Measurements from ENCODE around the gene TOP3B. TPM values are rescaled to one million over a fixed set of nuclear protein-coding genes. Genes with fewer than 3 reads are reported as not detected.

Gene TOP3B
- total RNA-seq, 4 donors from 2014 or later, result 8.2 to 15.7 (median 14.2) TPM

DNA sequence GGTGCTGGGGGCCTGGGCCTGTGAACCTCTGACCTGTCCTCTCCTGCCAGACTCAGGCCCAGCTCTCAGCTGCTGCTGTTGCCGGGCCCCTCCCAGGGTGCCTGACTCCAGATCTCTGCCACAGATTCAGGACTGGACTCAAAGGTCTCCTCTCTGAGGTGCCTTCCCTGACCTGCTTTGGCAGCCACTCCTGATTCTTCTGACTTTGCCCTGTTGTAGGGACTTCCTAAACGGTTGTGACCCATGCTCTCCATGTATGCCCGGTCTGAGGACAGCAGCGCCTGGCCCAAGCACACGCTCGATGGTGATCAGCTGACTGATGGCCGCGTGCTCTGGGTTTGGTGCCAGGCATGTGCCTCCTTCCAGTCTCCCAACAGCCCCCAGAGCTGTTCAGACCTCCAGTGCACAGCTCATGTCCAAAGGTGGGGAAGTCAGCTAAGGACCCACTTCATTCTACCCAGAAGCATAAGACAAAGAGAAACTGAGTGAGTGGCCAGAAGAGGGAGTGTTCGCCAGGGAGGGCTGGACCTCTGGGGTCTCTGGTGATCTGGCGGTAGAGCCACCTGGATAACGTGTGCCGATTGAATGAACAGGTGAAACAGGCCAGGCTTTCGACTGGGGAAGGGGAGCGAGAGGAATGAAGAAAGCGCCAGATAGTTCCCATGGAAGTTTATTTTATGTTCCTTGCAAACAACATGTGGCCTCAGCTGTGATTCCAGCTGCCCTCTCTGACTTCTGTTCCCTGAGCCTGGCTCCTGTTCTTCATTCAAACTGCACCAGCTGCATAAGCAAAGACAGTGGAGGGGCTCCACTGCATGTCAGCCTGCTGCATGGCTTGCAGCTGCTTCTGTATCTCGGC lies 8.1 kb upstream of the TOP3B start:
- Histone ChIP-seq H3K27me3 (no peaks in the 10 kb centered on the region), H3K4me3 (no peak overlapping the region), H3K36me3 (no peaks in the 10 kb centered on the region), H3K4me1 (no peaks in the 10 kb centered on the region), H3K27ac (no peak overlapping the region), H3K9me3 (no peaks in the 10 kb centered on the region)
- intact Hi-C loops (cut with DNase I; ENCODE audit: low total_unique reads), result no loop called here
- DNase-seq (no peak), ATAC-seq (no peak)
- TF ChIP-seq CTCF (IDR thresholded peaks at IDR 0.05 in 4 of 5, conservative IDR thresholded peaks at IDR 0.05 in 1 of 5) (no peak), POLR2A (IDR thresholded peaks at IDR 0.05) (no peak)
- in situ Hi-C loops (cut with MboI; ENCODE audit: low sequenced_read_pairs in 4 of 4), result no loop called here

DNA sequence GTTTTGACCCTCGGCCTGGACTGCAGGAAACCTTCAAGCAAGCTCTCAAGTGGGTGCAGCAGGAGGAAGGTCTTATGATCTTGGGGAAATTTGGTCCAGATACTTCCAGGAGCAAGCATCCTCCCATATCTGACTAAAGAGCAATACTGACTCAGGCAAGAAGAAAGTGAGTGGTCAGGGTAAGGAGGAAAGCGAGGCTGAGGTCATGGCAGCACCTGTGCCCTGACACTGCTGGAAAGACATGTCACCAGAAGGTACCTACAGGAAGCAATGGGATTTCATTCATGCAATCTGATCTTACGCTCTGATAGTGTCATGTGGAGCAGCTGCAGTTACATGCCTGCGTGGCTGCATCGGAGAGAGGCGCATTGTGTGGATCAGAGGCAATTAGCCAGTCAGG lies 6.5 kb upstream of the TOP3B start:
- intact Hi-C loops (cut with DNase I; ENCODE audit: low total_unique reads), result no loop called here
- no peaks in the 10 kb centered on the region for H3K36me3 ChIP-seq
- in situ Hi-C loops (cut with MboI; ENCODE audit: low sequenced_read_pairs in 4 of 4), result no loop called here
- DNase-seq (no peak), ATAC-seq (no peak)
- H3K4me3 ChIP-seq, result no peak overlapping the region
- H3K27ac ChIP-seq, result no peak overlapping the region
- TF ChIP-seq CTCF (IDR thresholded peaks at IDR 0.05 in 4 of 5, conservative IDR thresholded peaks at IDR 0.05 in 1 of 5) (no peak), POLR2A (IDR thresholded peaks at IDR 0.05) (no peak)
- no peaks in the 10 kb centered on the region for H3K9me3 ChIP-seq
- H3K27me3 ChIP-seq, result no peaks in the 10 kb centered on the region
- H3K4me1 ChIP-seq, result no peaks in the 10 kb centered on the region

DNA sequence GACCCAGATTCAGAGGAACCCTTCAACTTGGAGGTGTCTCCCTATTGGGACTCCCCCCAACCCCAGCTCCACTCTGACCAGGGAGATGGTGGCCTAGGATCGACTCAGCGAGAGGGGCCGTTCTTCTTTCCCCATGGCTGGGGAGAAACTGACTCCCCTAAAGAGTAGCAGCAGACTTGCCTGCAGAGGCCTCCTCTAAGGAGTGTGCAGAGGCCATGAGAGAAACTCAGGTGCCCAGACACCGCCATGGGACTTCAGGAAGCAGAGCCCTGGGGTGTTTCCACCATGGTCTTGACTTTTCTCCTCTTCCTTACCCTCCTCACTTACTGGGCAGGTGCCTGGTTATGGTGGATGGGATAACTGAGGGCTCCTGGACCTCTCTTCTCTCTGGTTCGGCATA lies 2.6 kb upstream of the TOP3B start:
- DNase-seq, result no peak
- no peak overlapping the region for H3K27ac ChIP-seq
- no peak for TF ChIP-seq CTCF (IDR thresholded peaks at IDR 0.05 in 4 of 5, conservative IDR thresholded peaks at IDR 0.05 in 1 of 5)
- TF ChIP-seq POLR2A (IDR thresholded peaks at IDR 0.05), result no peak
- no peaks in the 10 kb centered on the region for H3K9me3 ChIP-seq
- H3K4me1 ChIP-seq, result peaks cover 12 to 18% of the 10 kb centered on the region in 2 donors
- no peak for ATAC-seq
- in situ Hi-C loops (cut with MboI; ENCODE audit: low sequenced_read_pairs in 4 of 4), result no loop called here
- no peaks in the 10 kb centered on the region for H3K36me3 ChIP-seq
- H3K27me3 ChIP-seq, result no peaks in the 10 kb centered on the region
- intact Hi-C loops (cut with DNase I; ENCODE audit: low total_unique reads), result no loop called here
- no peak overlapping the region for H3K4me3 ChIP-seq

- Histone ChIP-seq H3K9me3 (no peaks in the 10 kb centered on the region), H3K4me1 (peaks cover 12 to 18% of the 10 kb centered on the region in 2 donors), H3K36me3 (no peaks in the 10 kb centered on the region), H3K27me3 (no peaks in the 10 kb centered on the region), H3K27ac (no peak overlapping the region), H3K4me3 (no peak overlapping the region)
- in situ Hi-C loops (cut with MboI; ENCODE audit: low sequenced_read_pairs in 4 of 4), result no loop called here
- ATAC-seq, result no peak
- no peak for DNase-seq
- TF ChIP-seq CTCF (IDR thresholded peaks at IDR 0.05 in 4 of 5, conservative IDR thresholded peaks at IDR 0.05 in 1 of 5), result no peak
- no peak for TF ChIP-seq POLR2A (IDR thresholded peaks at IDR 0.05)
- intact Hi-C loops (cut with DNase I; ENCODE audit: low total_unique reads), result no loop called here
Measured at GRCh38 chr22:21984793-21985192, 2.2 kb upstream of the TOP3B start.

Measured in gastrocnemius medialis (tissue), 4 donors.